Left ventricle myocardium inferior (tissue), 1 donor: ENCODE measurements around the gene FSD1. TPM values are rescaled to one million over a fixed set of nuclear protein-coding genes. Genes with fewer than 3 reads are reported as not detected.

Source experiments
- DNase-seq: peaks from one replicate; pipeline ENCODE4 v3.0.0-alpha.2; 2020
- H3K27ac ChIP-seq: fragments of 200-600 bp; replicated peaks from 2 replicates; pipeline ENCODE4 v1.8.0; 2021
- H3K27me3 ChIP-seq: fragments of 200-600 bp; 2 replicates; pipeline ENCODE4 v1.8.0; 2021; ENCODE audit warnings: low read depth
- H3K36me3 ChIP-seq: fragments of 200-600 bp; 2 replicates; pipeline ENCODE4 v1.8.0; 2021
- H3K4me1 ChIP-seq: fragments of 200-600 bp; 2 replicates; pipeline ENCODE4 v1.8.0; 2021
- H3K4me3 ChIP-seq: fragments of 200-600 bp; 2 replicates; pipeline ENCODE4 v1.8.0; 2021; ENCODE audit warnings: mild to moderate bottlenecking, moderate library complexity
- H3K9me3 ChIP-seq: fragments of 200-600 bp; replicated peaks from 2 replicates; pipeline ENCODE4 v1.8.0; 2021
- CTCF ChIP-seq: fragments of 200-600 bp; IDR thresholded peaks from 2 replicates; pipeline ENCODE4 v1.8.0; 2021; ENCODE audit warnings: antibody characterized with exemption, mild to moderate bottlenecking, borderline replicate concordance
- intact Hi-C: fragments of 100-400 bp; cut with micrococcal nuclease; formaldehyde crosslinking; loops from one replicate; pipeline ENCODE4 v1.11.0; 2022
- total RNA-seq: library from RNA; stranded (reverse); fragmentation: NEBNext Ultra II Directional; extraction: Animal tissue kit (Norgen Biotek cat#: 25700); gene quantifications from one replicate; pipeline ENCODE4 v1.2.1, GENCODE V29; 2021
- donor health status: DM: no; HTN: yes; CAD: no; lungs with severe emphysema.

The FSD1 gene
- total RNA-seq, 1 donor from 2014 or later, result not detected

DNA sequence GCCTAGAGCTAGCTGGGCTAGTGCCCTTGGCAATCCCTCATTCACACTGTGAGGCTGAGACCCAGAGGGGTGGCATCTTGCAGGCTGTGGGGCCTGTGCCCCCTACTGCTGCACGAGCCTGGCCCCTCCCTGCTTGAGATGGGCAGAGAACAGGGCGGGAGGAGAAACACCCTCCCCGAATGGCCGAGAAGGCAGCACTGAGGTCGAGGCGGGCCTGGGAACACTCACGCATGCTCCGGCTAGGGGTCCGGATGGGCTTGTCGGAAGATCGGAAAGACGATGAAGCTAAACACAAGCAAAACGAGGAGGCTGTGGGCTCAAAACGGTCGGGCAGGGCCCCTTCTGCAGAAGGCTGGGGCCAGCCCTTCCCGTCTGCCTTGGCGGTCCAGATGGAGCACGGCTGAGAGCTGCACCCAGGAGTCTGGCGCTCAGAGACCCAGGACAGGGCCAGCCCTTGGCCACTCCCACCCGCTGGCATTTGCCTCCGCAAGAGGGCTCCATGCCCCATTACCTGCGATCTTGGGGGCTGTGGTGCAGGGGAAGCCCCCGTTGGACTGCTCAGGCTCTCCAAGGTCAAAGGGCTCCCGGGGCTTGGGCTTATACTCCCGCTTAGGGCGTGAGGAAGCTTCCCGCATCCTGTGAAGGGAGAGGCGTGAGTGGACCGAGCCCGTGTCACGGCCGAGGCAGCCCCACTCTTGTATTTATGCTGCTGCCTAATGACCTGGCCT, 57.9 kb downstream of the FSD1 start:
- DNase-seq, result no peak
- H3K4me1 ChIP-seq, result peaks cover 8% of the 10 kb centered on the region
- no peak overlapping the region for H3K4me3 ChIP-seq
- no peak overlapping the region for H3K27ac ChIP-seq
- H3K36me3 ChIP-seq, result peaks cover 77% of the 10 kb centered on the region
- intact Hi-C loops, result no loop called here
- no peaks in the 10 kb centered on the region for H3K9me3 ChIP-seq
- no peak for TF ChIP-seq CTCF
- no peaks in the 10 kb centered on the region for H3K27me3 ChIP-seq

GRCh38 chr19:4362831-4363545, 58.6 kb downstream of the FSD1 start:
- intact Hi-C loops, result no loop called here
- H3K4me1 ChIP-seq, result peaks cover 15% of the 10 kb centered on the region
- TF ChIP-seq CTCF, result no peak
- H3K27me3 ChIP-seq, result no peaks in the 10 kb centered on the region
- H3K4me3 ChIP-seq, result no peak overlapping the region
- no peak for DNase-seq
- peaks cover 75% of the 10 kb centered on the region for H3K36me3 ChIP-seq
- H3K27ac ChIP-seq, result no peak overlapping the region
- no peaks in the 10 kb centered on the region for H3K9me3 ChIP-seq

DNA sequence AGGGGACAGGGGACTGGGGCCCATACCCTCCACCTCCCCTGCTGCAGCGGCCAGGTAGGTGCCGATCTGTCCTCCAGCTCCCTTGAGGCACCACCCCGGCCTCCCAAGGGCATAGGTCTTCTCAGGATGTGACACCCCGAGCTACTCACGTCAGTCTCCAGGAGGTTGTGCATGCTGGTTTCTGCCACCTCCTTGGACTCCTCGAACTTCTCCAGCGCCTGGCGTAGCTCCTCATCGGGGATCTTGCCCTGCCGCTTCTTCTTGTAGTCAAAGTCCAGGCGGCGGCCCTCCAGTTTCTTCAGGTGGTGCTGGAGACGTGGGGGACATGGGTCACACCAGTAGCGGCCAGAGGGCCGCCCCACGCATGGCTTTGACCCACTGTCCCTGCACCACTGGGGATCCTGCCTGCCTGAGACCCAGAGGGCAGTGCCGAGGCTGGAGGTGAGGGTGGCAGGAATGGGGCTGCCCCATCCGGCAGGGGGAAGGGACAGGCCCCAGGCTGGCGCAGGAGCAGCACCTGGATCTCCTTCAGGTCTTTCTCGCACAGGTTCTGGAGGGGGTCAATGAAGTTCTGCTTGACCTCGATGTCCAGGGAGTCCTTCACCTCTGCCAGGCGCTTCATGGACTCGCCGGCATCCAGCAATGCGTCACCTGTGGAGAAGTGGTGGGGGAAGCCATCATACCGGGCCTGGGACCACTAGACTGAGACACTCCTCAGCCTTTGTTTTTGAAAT, 59.3 kb downstream of the FSD1 start:
- Histone ChIP-seq H3K27ac (no peak overlapping the region), H3K36me3 (peaks cover 72% of the 10 kb centered on the region), H3K9me3 (no peaks in the 10 kb centered on the region), H3K4me1 (peaks cover 22% of the 10 kb centered on the region), H3K4me3 (no peak overlapping the region), H3K27me3 (no peaks in the 10 kb centered on the region)
- DNase-seq, result no peak
- no peak for TF ChIP-seq CTCF
- intact Hi-C loops, result no loop called here

GRCh38 chr19:4365341-4365740, 60.9 kb downstream of the FSD1 start:
- H3K9me3 ChIP-seq, result no peaks in the 10 kb centered on the region
- intact Hi-C loops, result no loop called here
- H3K27ac ChIP-seq, result no peak overlapping the region
- DNase-seq, result no peak
- no peak for TF ChIP-seq CTCF
- H3K4me1 ChIP-seq, result peaks cover 38% of the 10 kb centered on the region
- H3K27me3 ChIP-seq, result no peaks in the 10 kb centered on the region
- no peak overlapping the region for H3K4me3 ChIP-seq
- H3K36me3 ChIP-seq, result peaks cover 59% of the 10 kb centered on the region

GRCh38 chr19:4365791-4366665, 61.6 kb downstream of the FSD1 start:
- H3K4me3 ChIP-seq, result no peak overlapping the region
- H3K36me3 ChIP-seq, result peaks cover 54% of the 10 kb centered on the region
- intact Hi-C loops, result no loop called here
- no peak for TF ChIP-seq CTCF
- peaks cover 45% of the 10 kb centered on the region for H3K4me1 ChIP-seq
- no peak overlapping the region for H3K27ac ChIP-seq
- no peaks in the 10 kb centered on the region for H3K27me3 ChIP-seq
- no peak for DNase-seq
- no peaks in the 10 kb centered on the region for H3K9me3 ChIP-seq
